B cell (primary cell): ENCODE measurements around the gene IL18R1. TPM values are rescaled to one million over a fixed set of nuclear protein-coding genes. Genes with fewer than 3 reads are reported as not detected.

Experiments
- ATAC-seq: fragments of 200-7000 bp; cut with Tn5 transposase; one replicate; pipeline ENCODE4 v1.10.0; 2021; ENCODE audit warnings: low read depth, mild to moderate bottlenecking, moderate number of reproducible peaks, moderate library complexity
- CTCF ChIA-PET: fragments of 350-600 bp; sonication (Branson Sonifier 250); formaldehyde crosslinking; loops from one replicate; lab custom pipeline; 2021; ENCODE audit warnings: antibody characterized with exemption, inconsistent platforms; lab: Charles Lee
- POLR2A ChIA-PET: fragments of 350-600 bp; sonication (Branson Sonifier 250); formaldehyde crosslinking; loops from one replicate; lab custom pipeline; 2021; ENCODE audit warnings: antibody characterized with exemption; lab: Charles Lee
- DNase-seq: peaks from one replicate; pipeline ENCODE4 v3.0.0; 2013
- H2AFZ ChIP-seq: 2 replicates; pipeline ENCODE4 v1.6.1; 2012; ENCODE audit warnings: mild to moderate bottlenecking, low read depth, low read length; ENCODE audit not compliant: insufficient read depth, poor library complexity, severe bottlenecking
- H3K27ac ChIP-seq, 2 donors: 1 replicate in 1 of 2; 2 replicates in 1 of 2; pipeline ENCODE4 v1.5.1; 2012 to 2013; ENCODE audit warnings: low read length in 2 of 2, mild to moderate bottlenecking in 2 of 2, moderate library complexity in 1 of 2
- H3K27me3 ChIP-seq, 4 experiments: fragments of 200-600 bp in 1 of 4; sonication (generic) in 1 of 4; replicated peaks in 1 of 4; 1 replicate in 2 of 4; 2 replicates in 2 of 4; pipeline versions ENCODE4 v1.6.1 to v1.7.0; 2013 to 2016; ENCODE audit warnings: low read length in 3 of 4, mild to moderate bottlenecking in 2 of 4, mixed read lengths in 1 of 4, moderate library complexity in 1 of 4; ENCODE audit not compliant: insufficient read depth in 4 of 4, control insufficient read depth in 3 of 4; ENCODE audit errors: control extremely low read depth in 1 of 4
- H3K36me3 ChIP-seq, 2 experiments: replicated peaks in 1 of 2; 1 replicate in 1 of 2; 2 replicates in 1 of 2; pipeline versions ENCODE4 v1.6.1 to v1.7.1; 2013; ENCODE audit warnings: low read length in 1 of 2; ENCODE audit not compliant: insufficient read depth in 2 of 2, control insufficient read depth in 1 of 2; ENCODE audit errors: control extremely low read depth in 1 of 2, extremely low read depth in 1 of 2
- H3K4me1 ChIP-seq, 2 donors: fragments of 200-600 bp in 1 of 2; sonication (generic) in 1 of 2; 1 replicate in 1 of 2; 2 replicates in 1 of 2; pipeline versions ENCODE4 v1.5.1 to v1.6.1; 2013 to 2017; ENCODE audit warnings: low read length in 2 of 2; ENCODE audit not compliant: control insufficient read depth in 2 of 2, insufficient read depth in 2 of 2
- H3K4me2 ChIP-seq: replicated peaks from 2 replicates; pipeline ENCODE3; 2012; ENCODE audit warnings: mild to moderate bottlenecking, low read depth, low read length; ENCODE audit not compliant: poor library complexity, severe bottlenecking
- H3K4me3 ChIP-seq, 5 experiments: fragments of 200-600 bp in 1 of 5; sonication (generic) in 1 of 5; 1 replicate in 3 of 5; 2 replicates in 2 of 5; pipeline versions ENCODE4 v1.5.1 to v1.7.0; 2011 to 2016; ENCODE audit warnings: low read length in 4 of 5, mild to moderate bottlenecking in 4 of 5, low read depth in 2 of 5, control low read depth in 1 of 5, moderate library complexity in 1 of 5; ENCODE audit not compliant: insufficient read depth in 1 of 5; ENCODE audit errors: control extremely low read depth in 1 of 5, extremely low read depth in 1 of 5
- H3K79me2 ChIP-seq: fragments of 200-600 bp; sonication (generic); one replicate; pipeline ENCODE4 v1.6.0; 2016; ENCODE audit warnings: low read length; ENCODE audit not compliant: control insufficient read depth, insufficient read depth
- H3K9ac ChIP-seq: fragments of 200-600 bp; sonication (generic); 2 replicates; pipeline ENCODE4 v1.6.1; 2017; ENCODE audit warnings: mild to moderate bottlenecking, low read length, moderate library complexity
- H3K9me3 ChIP-seq, 3 donors: one replicate each; pipeline versions ENCODE4 v1.6.1 to v1.7.1; 2013; ENCODE audit warnings: low read length in 2 of 3; ENCODE audit not compliant: control insufficient read depth in 2 of 3, insufficient read depth in 1 of 3; ENCODE audit errors: control extremely low read depth in 1 of 3
- H4K20me1 ChIP-seq: 2 replicates; pipeline ENCODE4 v1.6.0; 2012; ENCODE audit warnings: mild to moderate bottlenecking, low read length; ENCODE audit not compliant: insufficient read depth, control insufficient read depth, poor library complexity, severe bottlenecking
- H3K27ac Mint-ChIP-seq: one replicate; pipeline ENCODE4 v1.8.0; 2021; ENCODE audit warnings: mixed read lengths
- H3K27me3 Mint-ChIP-seq: one replicate; pipeline ENCODE4 v1.8.0; 2021; ENCODE audit warnings: mixed read lengths
- H3K4me1 Mint-ChIP-seq: one replicate; pipeline ENCODE4 v1.8.0; 2021; ENCODE audit warnings: mixed read lengths
- H3K4me3 Mint-ChIP-seq: one replicate; pipeline ENCODE4 v1.8.0; 2021; ENCODE audit warnings: mixed read lengths
- H3K9me3 Mint-ChIP-seq: one replicate; pipeline ENCODE4 v1.8.0; 2022; ENCODE audit warnings: mixed read lengths; ENCODE audit not compliant: insufficient read depth
- CTCF ChIP-seq: fragments of 200-600 bp; IDR thresholded peaks from one replicate; pipeline ENCODE4 v1.8.0; 2022; ENCODE audit warnings: antibody characterized with exemption, mild to moderate bottlenecking
- EZH2 ChIP-seq: IDR thresholded peaks from 2 replicates; pipeline ENCODE4 v1.6.1; 2012; ENCODE audit warnings: borderline replicate concordance, low read depth, mild to moderate bottlenecking, moderate library complexity, low read length; ENCODE audit not compliant: insufficient read depth, poor library complexity, severe bottlenecking
- WGBS: methylation state at CpG from one replicate; pipeline ENCODE4 v1.1.5; 2013; ENCODE audit warnings: missing lambda C conversion rate; ENCODE audit not compliant: insufficient coverage; 5-methylcytosine and 5-hydroxymethylcytosine counted together
- intact Hi-C: fragments of 100-400 bp; cut with micrococcal nuclease; formaldehyde crosslinking; loops from one replicate; pipeline ENCODE4 v1.10.0; 2022
- polyA plus RNA-seq: library from polyadenylated mRNA; depleted of rRNA; stranded (reverse); fragments of >200 nt; gene quantifications from 2 replicates; pipeline ENCODE4 v1.2.3, GENCODE V29; 2012
- total RNA-seq, 2 donors: library from RNA; stranded (reverse); fragments of 120-200 nt in 1 of 2; gene quantifications; 1 replicate in 1 of 2; 2 replicates in 1 of 2; pipeline versions ENCODE4 v1.2.3 to v1.2.4, GENCODE V29; 2013 to 2022

The IL18R1 gene
- total and polyA plus RNA-seq, 2 donors (not counting 1 experiment from before 2014, with no cell fraction given), result 1.1 TPM

GRCh38 chr2:102337012-102337411, 18.6 kb upstream of the IL18R1 start:
- intact Hi-C loops, result no loop called here
- H3K9me3 ChIP-seq, result no peaks in the 10 kb centered on the region
- no peak overlapping the region for H3K4me3 ChIP-seq
- Mint-ChIP-seq H3K4me1 (no peaks in the 10 kb centered on the region), H3K4me3 (no peak overlapping the region), H3K27me3 (peaks cover 20% of the 10 kb centered on the region), H3K9me3 (no peaks in the 10 kb centered on the region), H3K27ac (no peak overlapping the region)
- DNase-seq, result no peak
- H3K79me2 ChIP-seq, result no peaks in the 10 kb centered on the region
- no peak overlapping the region for H2AFZ ChIP-seq
- ATAC-seq, result no peak
- TF ChIP-seq CTCF, result no peak
- TF ChIP-seq EZH2, result no peak
- H3K4me2 ChIP-seq, result no peak overlapping the region
- POLR2A ChIA-PET, result no interaction called here
- H3K27ac ChIP-seq, result no peak overlapping the region
- no CpG with 5 or more reads among the region's 1 CpG for WGBS
- H4K20me1 ChIP-seq, result no peaks in the 10 kb centered on the region
- CTCF ChIA-PET, result no interaction called here
- H3K36me3 ChIP-seq, result no peaks in the 10 kb centered on the region
- H3K27me3 ChIP-seq, result peaks cover 0 to 6% (median 0%) of the 10 kb centered on the region in 4 experiments
- no peaks in the 10 kb centered on the region for H3K4me1 ChIP-seq
- no peak overlapping the region for H3K9ac ChIP-seq

- no peaks in the 10 kb centered on the region for H3K4me1 ChIP-seq
- no peaks in the 10 kb centered on the region for H3K36me3 ChIP-seq
- no peaks in the 10 kb centered on the region for H4K20me1 ChIP-seq
- CTCF ChIA-PET, result no interaction called here
- H3K4me2 ChIP-seq, result no peak overlapping the region
- no peak overlapping the region for H3K27ac ChIP-seq
- Mint-ChIP-seq H3K9me3 (no peaks in the 10 kb centered on the region), H3K27ac (no peak overlapping the region), H3K27me3 (peaks cover 12% of the 10 kb centered on the region), H3K4me1 (no peaks in the 10 kb centered on the region), H3K4me3 (no peak overlapping the region)
- H3K4me3 ChIP-seq, result no peak overlapping the region
- H3K9ac ChIP-seq, result no peak overlapping the region
- ATAC-seq (no peak), DNase-seq (no peak)
- H2AFZ ChIP-seq, result no peak overlapping the region
- POLR2A ChIA-PET, result no interaction called here
- H3K9me3 ChIP-seq, result no peaks in the 10 kb centered on the region
- intact Hi-C loops, result no loop called here
- WGBS, result no CpG with 5 or more reads among the region's 3 CpGs
- TF ChIP-seq CTCF (no peak), EZH2 (no peak)
- H3K79me2 ChIP-seq, result no peaks in the 10 kb centered on the region
- H3K27me3 ChIP-seq, result peaks cover 0 to 6% (median 0%) of the 10 kb centered on the region in 4 experiments
Measured at GRCh38 chr2:102337481-102338386, 17.9 kb upstream of the IL18R1 start.
